Epithelial cell of esophagus (primary cell): ENCODE measurements around the gene CCDC192.

Source experiments
- DNase-seq: peaks from one replicate; pipeline ENCODE4 v3.0.0; 2010; ENCODE audit warnings: low read depth
- H3K4me3 ChIP-seq: 2 replicates; pipeline ENCODE4 v1.5.1; 2011; ENCODE audit warnings: mild to moderate bottlenecking, low read length, control low read depth
- CTCF ChIP-seq: IDR thresholded peaks from 2 replicates; pipeline ENCODE4 v1.5.1; 2011; ENCODE audit warnings: low read depth, mild to moderate bottlenecking, low read length, control low read depth, inconsistent platforms; ENCODE audit not compliant: insufficient read depth; ENCODE audit errors: missing control alignments

The CCDC192 gene

GRCh38 chr5:127697894-127698600 is 5.1 kb upstream of the CCDC192 start:
- H3K4me3 ChIP-seq: no peak overlapping the region
- peak; percentile 46 for DNase-seq
- no peak for TF ChIP-seq CTCF

GRCh38 chr5:127699416-127699815 is 3.8 kb upstream of the CCDC192 start:
- TF ChIP-seq CTCF: no peak
- no peak for DNase-seq
- H3K4me3 ChIP-seq: no peak overlapping the region

- no peak for DNase-seq
- no peak for TF ChIP-seq CTCF
- no peak overlapping the region for H3K4me3 ChIP-seq
These were observed 2.9 kb upstream of the CCDC192 start for GRCh38 chr5:127700237-127700766.

- no peak for TF ChIP-seq CTCF
- DNase-seq: no peak
- no peak overlapping the region for H3K4me3 ChIP-seq
These were observed 757 bp upstream of the CCDC192 start for GRCh38 chr5:127702434-127702833.

GRCh38 chr5:127705120-127705892 is 2.1 kb downstream of the CCDC192 start:
- no peak for TF ChIP-seq CTCF
- H3K4me3 ChIP-seq: no peak overlapping the region
- peak; percentile 47 for DNase-seq

- TF ChIP-seq CTCF: no peak
- no peak overlapping the region for H3K4me3 ChIP-seq
- DNase-seq: no peak
These were observed 3.5 kb downstream of the CCDC192 start for GRCh38 chr5:127706691-127707090.
